Uterus (tissue), 4 donors: Measurements from ENCODE around the gene MROH2A. TPM values are rescaled to one million over a fixed set of nuclear protein-coding genes. Genes with fewer than 3 reads are reported as not detected.

Source experiments
- DNase-seq, 2 donors: peaks; one replicate each; pipeline ENCODE4 v3.0.0-alpha.2; 2019 to 2020
- H3K27ac ChIP-seq, 2 donors: fragments of 200-600 bp; sonication (generic); 1 replicate in 1 of 2; 2 replicates in 1 of 2; pipeline ENCODE4 v1.5.1; 2016 to 2018
- H3K27me3 ChIP-seq, 2 donors: fragments of 200-600 bp; sonication (generic); one replicate each; pipeline ENCODE4 v1.5.1; 2018 to 2019; ENCODE audit warnings: control low read depth in 1 of 2
- H3K36me3 ChIP-seq, 2 donors: fragments of 200-600 bp; sonication (generic); one replicate each; pipeline ENCODE4 v1.5.1; 2019; ENCODE audit warnings: control low read depth in 1 of 2
- H3K4me1 ChIP-seq, 2 donors: fragments of 200-600 bp; sonication (generic); one replicate each; pipeline ENCODE4 v1.5.1; 2018 to 2019; ENCODE audit warnings: control low read depth in 1 of 2
- H3K4me3 ChIP-seq, 2 donors: fragments of 200-600 bp; sonication (generic); 1 replicate in 1 of 2; 2 replicates in 1 of 2; pipeline ENCODE4 v1.5.1; 2018 to 2019; ENCODE audit warnings: mild to moderate bottlenecking in 1 of 2
- H3K9me3 ChIP-seq, 2 donors: fragments of 200-600 bp; sonication (generic); one replicate each; pipeline ENCODE4 v1.5.1; 2019; ENCODE audit warnings: control low read depth in 1 of 2
- CTCF ChIP-seq, 4 experiments: fragments of 200-600 bp in 2 of 4; fragments of 450-650 bp in 2 of 4; sonication (generic) in 2 of 4; IDR thresholded peaks; one replicate each; pipeline ENCODE4 v1.5.1; 2016 to 2019; ENCODE audit warnings: antibody characterized with exemption in 4 of 4, mild to moderate bottlenecking in 2 of 4, moderate library complexity in 1 of 4
- POLR2A ChIP-seq, 2 donors: fragments of 450-650 bp; IDR thresholded peaks; one replicate each; pipeline ENCODE4 v1.6.1; 2016; ENCODE audit warnings: antibody characterized with exemption in 2 of 2, mild to moderate bottlenecking in 1 of 2, moderate library complexity in 1 of 2
- intact Hi-C: fragments of 100-400 bp; cut with DNase I; formaldehyde crosslinking; loops from one replicate; pipeline ENCODE4 v1.15.1; 2023; ENCODE audit warnings: low total_unique reads
- total RNA-seq, 4 donors: library from RNA; depleted of rRNA in 3 of 4; stranded (reverse); fragments of >200 nt in 3 of 4; gene quantifications; one replicate each; pipeline versions ENCODE4 v1.1.0 to v1.2.4, GENCODE V29; 2014 to 2023
- donor health status: DM: yes; HTN: yes; CAD: no.

MROH2A gene
- total RNA-seq, 4 donors from 2014 or later: not detected

DNA sequence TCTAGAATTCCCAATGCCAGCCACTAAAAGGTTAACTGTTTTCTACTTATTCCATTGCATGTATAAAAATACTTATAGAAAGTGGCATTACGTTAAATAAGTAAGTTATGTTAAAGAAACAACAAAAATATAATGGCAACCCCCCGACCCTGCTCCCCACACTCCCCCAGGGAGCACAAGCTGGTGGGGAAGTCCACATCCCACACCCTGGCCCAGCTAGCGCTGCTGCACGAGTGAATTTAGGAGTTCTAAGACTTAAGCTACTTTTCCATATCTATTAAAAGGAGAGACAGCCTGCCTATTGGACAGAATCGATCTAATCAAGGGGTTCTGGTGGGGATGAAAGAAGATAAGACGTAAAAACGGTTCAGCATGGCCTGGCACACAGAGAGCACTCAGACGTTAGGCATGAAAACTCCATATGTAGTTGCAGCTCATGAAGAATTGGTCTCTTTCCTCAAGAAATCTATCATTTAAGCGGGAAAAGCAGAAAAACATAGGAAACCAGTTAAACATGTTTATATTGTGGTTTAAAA, 59.6 kb downstream of the MROH2A start:
- no peaks in the 10 kb centered on the region for H3K36me3 ChIP-seq
- H3K9me3 ChIP-seq: no peaks in the 10 kb centered on the region
- no peak for TF ChIP-seq CTCF (IDR thresholded peaks at IDR 0.05)
- TF ChIP-seq POLR2A (IDR thresholded peaks at IDR 0.05): no peak
- H3K27ac ChIP-seq: no peak overlapping the region
- H3K4me1 ChIP-seq: no peaks in the 10 kb centered on the region
- H3K4me3 ChIP-seq: no peak overlapping the region
- intact Hi-C loops: no loop called here
- no peaks in the 10 kb centered on the region for H3K27me3 ChIP-seq
- DNase-seq: no peak

- DNase-seq: no peak
- Histone ChIP-seq H3K27me3 (no peaks in the 10 kb centered on the region), H3K27ac (no peak overlapping the region), H3K36me3 (no peaks in the 10 kb centered on the region), H3K9me3 (no peaks in the 10 kb centered on the region), H3K4me1 (no peaks in the 10 kb centered on the region), H3K4me3 (no peak overlapping the region)
- TF ChIP-seq POLR2A (IDR thresholded peaks at IDR 0.05) (no peak), CTCF (IDR thresholded peaks at IDR 0.05) (no peak)
- intact Hi-C loops: no loop called here
Measured at GRCh38 chr2:233838251-233838650, 60.1 kb downstream of the MROH2A start.

DNA sequence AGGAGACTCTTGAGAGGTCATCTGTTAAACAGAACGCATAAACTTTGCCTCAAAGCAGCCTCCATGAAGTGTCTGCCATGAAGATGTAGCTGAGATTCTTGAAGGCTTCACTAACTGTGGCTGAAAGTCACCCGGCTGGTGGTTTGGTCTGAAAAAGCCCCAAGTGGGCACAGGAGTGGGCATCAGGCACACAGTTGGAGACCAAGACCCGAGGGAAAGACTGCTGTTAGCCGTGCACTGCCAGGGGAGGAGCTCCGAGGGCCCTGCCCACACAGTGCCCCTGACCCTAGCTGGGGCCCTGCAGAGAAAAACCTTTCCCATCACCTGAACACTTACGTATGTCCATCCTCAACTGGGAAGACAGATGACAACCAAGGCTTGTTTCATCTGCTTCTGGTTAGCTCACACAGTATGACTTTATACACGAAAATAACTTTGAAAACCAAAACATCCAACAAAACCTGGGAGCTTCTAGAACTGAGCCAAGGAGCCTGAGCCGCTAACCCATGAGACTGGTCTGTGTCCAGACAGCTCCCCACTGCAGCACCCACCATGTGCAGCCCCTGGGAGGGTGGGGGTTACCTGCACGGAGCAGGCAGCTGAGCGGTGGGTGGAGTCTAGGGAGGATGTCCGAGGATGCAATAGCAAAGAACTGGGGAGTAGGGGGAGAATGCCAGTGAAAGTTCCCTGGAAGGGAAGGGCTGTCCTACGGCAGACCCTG, 60.8 kb downstream of the MROH2A start:
- intact Hi-C loops: no loop called here
- H3K27ac ChIP-seq: no peak overlapping the region
- TF ChIP-seq CTCF (IDR thresholded peaks at IDR 0.05) (no peak), POLR2A (IDR thresholded peaks at IDR 0.05) (no peak)
- H3K4me1 ChIP-seq: no peaks in the 10 kb centered on the region
- no peaks in the 10 kb centered on the region for H3K27me3 ChIP-seq
- H3K9me3 ChIP-seq: no peaks in the 10 kb centered on the region
- no peak overlapping the region for H3K4me3 ChIP-seq
- no peaks in the 10 kb centered on the region for H3K36me3 ChIP-seq
- DNase-seq: no peak

- intact Hi-C loops: no loop called here
- H3K4me3 ChIP-seq: no peak overlapping the region
- H3K4me1 ChIP-seq: no peaks in the 10 kb centered on the region
- H3K9me3 ChIP-seq: no peaks in the 10 kb centered on the region
- no peak overlapping the region for H3K27ac ChIP-seq
- TF ChIP-seq CTCF (IDR thresholded peaks at IDR 0.05) (no peak), POLR2A (IDR thresholded peaks at IDR 0.05) (no peak)
- no peak for DNase-seq
- no peaks in the 10 kb centered on the region for H3K36me3 ChIP-seq
- H3K27me3 ChIP-seq: no peaks in the 10 kb centered on the region
Measured at GRCh38 chr2:233839447-233839820, 61.3 kb downstream of the MROH2A start.

GRCh38 chr2:233840520-233840919, 62.4 kb downstream of the MROH2A start:
- Histone ChIP-seq H3K4me3 (no peak overlapping the region), H3K36me3 (no peaks in the 10 kb centered on the region), H3K9me3 (no peaks in the 10 kb centered on the region), H3K4me1 (no peaks in the 10 kb centered on the region), H3K27me3 (no peaks in the 10 kb centered on the region), H3K27ac (no peak overlapping the region)
- intact Hi-C loops: no loop called here
- TF ChIP-seq CTCF (IDR thresholded peaks at IDR 0.05) (no peak), POLR2A (IDR thresholded peaks at IDR 0.05) (no peak)
- no peak for DNase-seq
